ENCODE data around the gene ABI3BP. TPM values are rescaled to one million over a fixed set of nuclear protein-coding genes. Genes with fewer than 3 reads are reported as not detected.

The ABI3BP gene
- total RNA-seq, 1 experiment from 2014 or later: 0.15 TPM

GRCh38 chr3:100865442-100865841, 127.8 kb downstream of the ABI3BP start:
- no peaks in the 10 kb centered on the region for H3K36me3 ChIP-seq (ENCODE audit: control insufficient read depth in 1 of 2, insufficient read depth in 2 of 2, low read length in 2 of 2)
- no peaks in the 10 kb centered on the region for H3K79me2 ChIP-seq (ENCODE audit: insufficient read depth, low read length)
- no peak overlapping the region for H2AFZ ChIP-seq (ENCODE audit: low read depth, low read length, poor library complexity, severe bottlenecking)
- no peaks in the 10 kb centered on the region for H3K27me3 ChIP-seq (ENCODE audit: insufficient read depth, low read length)
- H3K9ac ChIP-seq (ENCODE audit: low read length): no peak overlapping the region
- ChIA-PET RAD21 (ENCODE audit: low non-redundant PET in 1 of 2, low total read pairs in 2 of 2, uncharacterized antibody in 2 of 2, unreplicated experiment in 2 of 2) (no interaction called here), POLR2A (no interaction called here), CTCF (interaction anchor here (1.0 to 1.5 kb wide), 2 partner anchors 205 to 403 kb away, joined by 3 read pairs; no protein-coding TSS in a partner anchor)
- H3K4me3 ChIP-seq (replicated peaks in 1 of 2; ENCODE audit: low read depth in 1 of 2, low read length in 2 of 2): no peak overlapping the region
- no TSS peak for BruUV-seq (replicated peaks)
- no peaks in the 10 kb centered on the region for H3K4me1 ChIP-seq (ENCODE audit: control insufficient read depth in 1 of 2, insufficient read depth in 2 of 2, low read length in 2 of 2)
- ATAC-seq: no peak
- no peak for DNase-seq (ENCODE audit: low read depth, low spot score)
- H3K27ac ChIP-seq (ENCODE audit: low read depth, low read length): no peak overlapping the region
- H4K20me1 ChIP-seq (ENCODE audit: insufficient read depth): no peaks in the 10 kb centered on the region
- no peak overlapping the region for H3K4me2 ChIP-seq (ENCODE audit: low read length)
- intact Hi-C loops (cut with micrococcal nuclease): loop anchor here (5.0 kb wide), 1 partner anchor 207 kb away; no protein-coding TSS in a partner anchor
- H3K9me2 ChIP-seq (ENCODE audit: insufficient read depth): no peaks in the 10 kb centered on the region
- TF ChIP-seq EGR1 (IDR thresholded peaks at IDR 0.05; ENCODE audit: low read depth) (no peak), TCF7L2 (IDR thresholded peaks at IDR 0.05; ENCODE audit: borderline replicate concordance, extremely low read depth, insufficient read depth, insufficient read length) (no peak)
- H3K9me3 ChIP-seq (ENCODE audit: control insufficient read depth in 1 of 2, insufficient read depth in 1 of 2, low read depth in 1 of 2, low read length in 2 of 2): no peaks in the 10 kb centered on the region

GRCh38 chr3:100864471-100865250, 128.6 kb downstream of the ABI3BP start:
- H4K20me1 ChIP-seq (ENCODE audit: insufficient read depth): no peaks in the 10 kb centered on the region
- BruUV-seq (replicated peaks): no TSS peak
- H3K4me3 ChIP-seq (replicated peaks in 1 of 2; ENCODE audit: low read depth in 1 of 2, low read length in 2 of 2): no peak overlapping the region
- DNase-seq (ENCODE audit: low read depth, low spot score) (no peak), ATAC-seq (no peak)
- H3K9me2 ChIP-seq (ENCODE audit: insufficient read depth): no peaks in the 10 kb centered on the region
- no peak overlapping the region for H3K4me2 ChIP-seq (ENCODE audit: low read length)
- ChIA-PET CTCF (interaction anchor here (1.5 kb wide), 1 partner anchor 205 kb away, joined by 3 read pairs; no protein-coding TSS in a partner anchor), POLR2A (no interaction called here), RAD21 (ENCODE audit: low non-redundant PET in 1 of 2, low total read pairs in 2 of 2, uncharacterized antibody in 2 of 2, unreplicated experiment in 2 of 2) (no interaction called here)
- intact Hi-C loops (cut with micrococcal nuclease): loop anchor here (5.0 kb wide), 1 partner anchor 208 kb away; no protein-coding TSS in a partner anchor
- no peaks in the 10 kb centered on the region for H3K4me1 ChIP-seq (ENCODE audit: control insufficient read depth in 1 of 2, insufficient read depth in 2 of 2, low read length in 2 of 2)
- H3K27me3 ChIP-seq (ENCODE audit: insufficient read depth, low read length): no peaks in the 10 kb centered on the region
- H3K9ac ChIP-seq (ENCODE audit: low read length): no peak overlapping the region
- no peak overlapping the region for H2AFZ ChIP-seq (ENCODE audit: low read depth, low read length, poor library complexity, severe bottlenecking)
- H3K27ac ChIP-seq (ENCODE audit: low read depth, low read length): no peak overlapping the region
- H3K79me2 ChIP-seq (ENCODE audit: insufficient read depth, low read length): no peaks in the 10 kb centered on the region
- H3K36me3 ChIP-seq (ENCODE audit: control insufficient read depth in 1 of 2, insufficient read depth in 2 of 2, low read length in 2 of 2): no peaks in the 10 kb centered on the region
- H3K9me3 ChIP-seq (ENCODE audit: control insufficient read depth in 1 of 2, insufficient read depth in 1 of 2, low read depth in 1 of 2, low read length in 2 of 2): no peaks in the 10 kb centered on the region
- no peak for TF ChIP-seq POLR2A (IDR thresholded peaks at IDR 0.05; ENCODE audit: borderline replicate concordance, extremely low read depth, insufficient read depth, insufficient read length)
- no peak for TF ChIP-seq CBX3 (IDR thresholded peaks at IDR 0.05; ENCODE audit: low read depth)
- TF ChIP-seq CEBPB (IDR thresholded peaks at IDR 0.05; ENCODE audit: low read depth): no peak
- no peak for TF ChIP-seq EZH2 (IDR thresholded peaks at IDR 0.05)
- no peak for TF ChIP-seq SP1 (IDR thresholded peaks at IDR 0.05; ENCODE audit: low read depth)
- TF ChIP-seq EGR1 (IDR thresholded peaks at IDR 0.05; ENCODE audit: low read depth): no peak
- TF ChIP-seq ELF1 (IDR thresholded peaks at IDR 0.05; ENCODE audit: borderline replicate concordance, low read depth): no peak
- TF ChIP-seq JUND (IDR thresholded peaks at IDR 0.05): no peak
- no peak for TF ChIP-seq REST (IDR thresholded peaks at IDR 0.05; ENCODE audit: low read depth)
- no peak for TF ChIP-seq ZBTB33 (IDR thresholded peaks at IDR 0.05; ENCODE audit: extremely low read depth, insufficient replicate concordance, low read length)
